Measurements from ENCODE around the gene SYNPO2.

GRCh38 chr4:118869808-118870342, 18.8 kb upstream of the SYNPO2 start:
- TF ChIP-seq POLR2AphosphoS5 (IDR thresholded peaks at IDR 0.05; ENCODE audit: low read depth, low read length) (no peak), POLR2A (IDR thresholded peaks at IDR 0.05; ENCODE audit: low read depth, low read length) (no peak)
